ENCODE results near the gene ERP27.

- TF ChIP-seq CTCF (IDR thresholded peaks at IDR 0.05; ENCODE audit: poor library complexity) (no peak), EZH2 (IDR thresholded peaks at IDR 0.05; ENCODE audit: borderline replicate concordance) (no peak)
Observed at GRCh38 chr12:14900521-14901227, 37.7 kb downstream of the ERP27 start.

Data from hepatocyte (in vitro differentiated cells).